HG03342 (cell line): ENCODE measurements around the gene DDC.
"Not testable (repeated sequence)": the region's sequence is repeated elsewhere in the genome, so short reads cannot be mapped to it uniquely, and the experiment has no call there.

Source experiments
- ATAC-seq: cut with Tn5 transposase; IDR thresholded peaks from one replicate; pipeline ENCODE4 v1.9.1; 2021; ENCODE audit warnings: mild to moderate bottlenecking, moderate library complexity; ENCODE audit not compliant: unreplicated experiment

Gene DDC

GRCh38 chr7:50556247-50556991 is 8.8 kb downstream of the DDC start:
- no peak for ATAC-seq

DNA sequence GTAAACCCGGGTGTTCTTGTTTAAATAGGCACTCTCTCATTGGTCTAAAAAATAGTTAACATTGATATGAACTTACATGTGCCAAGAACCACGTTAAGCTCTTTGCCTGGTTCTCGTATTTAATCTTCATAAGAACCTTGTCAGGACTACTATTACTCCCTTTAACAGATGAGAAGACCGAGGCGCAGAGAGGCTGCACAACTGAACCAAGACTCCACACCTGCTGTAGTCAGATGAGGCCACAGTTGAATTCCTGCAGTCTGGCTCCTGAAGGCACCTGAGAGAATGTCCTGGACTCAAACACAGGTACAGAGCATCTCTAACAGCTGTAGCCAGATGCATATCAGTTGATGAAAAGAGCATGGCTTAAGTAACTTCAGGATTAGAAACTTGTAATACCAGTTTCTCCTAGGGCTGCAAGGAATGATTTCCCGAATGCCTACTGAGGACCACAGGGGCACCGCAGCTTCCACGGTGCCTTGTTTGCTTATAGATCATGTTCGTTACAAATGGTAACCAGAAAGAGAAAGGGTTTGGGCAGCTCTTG is 9.5 kb downstream of the DDC start:
- no peak for ATAC-seq

- ATAC-seq, result no peak
Measured at GRCh38 chr7:50554431-50555322, 10.5 kb downstream of the DDC start.

DNA sequence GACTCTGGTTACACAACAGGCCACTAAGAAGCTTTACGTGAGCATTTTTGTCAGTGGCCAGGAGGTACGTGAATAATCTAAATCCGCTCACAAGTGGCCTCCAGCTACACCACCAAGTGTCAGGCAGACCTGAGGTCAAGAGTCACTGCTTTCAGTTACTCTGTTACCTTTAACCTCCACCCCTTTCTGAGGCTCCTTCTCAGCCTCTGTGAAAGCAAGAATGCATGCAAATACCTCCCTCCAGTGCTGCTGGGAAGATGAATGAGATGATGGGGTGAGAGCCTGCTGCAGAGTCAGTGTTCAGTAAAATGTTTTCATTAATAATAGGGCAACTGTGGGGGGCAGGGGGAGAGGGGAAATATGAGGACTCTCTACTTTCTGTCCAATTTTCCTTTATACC is 11.2 kb downstream of the DDC start:
- ATAC-seq, result no peak

DNA sequence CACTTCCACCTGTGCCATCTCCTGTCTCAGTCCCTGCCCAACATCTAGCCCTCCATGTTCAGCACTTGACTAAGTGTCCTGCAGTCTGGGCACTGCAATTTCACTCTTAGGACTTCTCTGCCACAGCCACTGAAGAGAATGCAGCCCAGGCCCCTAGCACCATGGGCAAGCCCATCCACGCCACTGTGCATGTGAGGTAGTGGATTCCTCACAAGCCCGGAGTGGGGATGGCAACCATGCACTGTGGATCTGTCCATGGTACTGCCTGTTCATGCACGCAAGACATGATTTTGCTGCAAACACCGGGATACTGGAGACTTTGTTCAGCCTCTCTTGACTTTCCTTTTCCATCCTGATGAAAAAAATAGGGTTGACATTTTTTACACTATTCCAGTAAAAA is 12.3 kb downstream of the DDC start:
- no peak for ATAC-seq

DNA sequence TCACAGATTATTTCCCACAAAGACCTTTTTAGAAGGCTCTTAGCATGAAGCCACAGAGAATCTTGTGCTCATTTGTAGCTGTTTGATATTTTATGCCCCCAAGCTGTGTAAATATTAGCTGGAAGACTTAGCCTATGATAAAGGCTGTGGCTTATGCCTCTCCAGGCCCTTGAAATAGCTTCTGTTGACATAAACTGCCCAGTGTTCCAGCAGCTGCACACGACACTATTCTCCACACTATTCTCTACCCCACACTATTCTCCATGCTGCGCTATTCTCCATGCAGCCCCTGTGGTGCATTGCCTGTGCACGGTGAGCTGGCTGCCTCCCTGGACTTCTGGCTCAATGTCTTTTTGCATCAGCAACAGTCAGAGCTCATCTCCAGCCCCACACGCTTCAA is 13.1 kb downstream of the DDC start:
- ATAC-seq, result no peak

GRCh38 chr7:50545613-50546012 is 19.6 kb downstream of the DDC start:
- not testable (repeated sequence) for ATAC-seq

DNA sequence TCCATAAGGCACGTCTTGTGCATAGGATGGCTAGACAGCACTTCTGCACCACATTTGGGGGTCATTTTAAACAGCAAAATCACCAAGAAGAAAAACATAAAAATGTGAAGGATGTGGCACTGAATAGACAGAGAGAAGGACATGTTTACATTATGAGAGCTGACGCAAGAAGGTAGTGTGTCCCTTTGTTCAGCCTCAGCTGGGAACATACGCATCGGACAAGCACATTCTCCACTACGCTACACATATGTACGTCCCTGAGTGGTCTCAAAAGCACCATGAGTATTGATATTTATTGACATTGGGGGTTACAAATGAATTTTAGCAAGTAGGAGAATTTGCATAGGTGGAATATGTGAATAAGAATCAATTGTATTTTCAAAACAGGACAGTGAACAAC is 20.2 kb downstream of the DDC start:
- ATAC-seq, result no peak

- ATAC-seq, result no peak
Measured at GRCh38 chr7:50543776-50544442, 21.3 kb downstream of the DDC start.

- ATAC-seq, result no peak
Measured at GRCh38 chr7:50542132-50542531, 23.1 kb downstream of the DDC start.

DNA sequence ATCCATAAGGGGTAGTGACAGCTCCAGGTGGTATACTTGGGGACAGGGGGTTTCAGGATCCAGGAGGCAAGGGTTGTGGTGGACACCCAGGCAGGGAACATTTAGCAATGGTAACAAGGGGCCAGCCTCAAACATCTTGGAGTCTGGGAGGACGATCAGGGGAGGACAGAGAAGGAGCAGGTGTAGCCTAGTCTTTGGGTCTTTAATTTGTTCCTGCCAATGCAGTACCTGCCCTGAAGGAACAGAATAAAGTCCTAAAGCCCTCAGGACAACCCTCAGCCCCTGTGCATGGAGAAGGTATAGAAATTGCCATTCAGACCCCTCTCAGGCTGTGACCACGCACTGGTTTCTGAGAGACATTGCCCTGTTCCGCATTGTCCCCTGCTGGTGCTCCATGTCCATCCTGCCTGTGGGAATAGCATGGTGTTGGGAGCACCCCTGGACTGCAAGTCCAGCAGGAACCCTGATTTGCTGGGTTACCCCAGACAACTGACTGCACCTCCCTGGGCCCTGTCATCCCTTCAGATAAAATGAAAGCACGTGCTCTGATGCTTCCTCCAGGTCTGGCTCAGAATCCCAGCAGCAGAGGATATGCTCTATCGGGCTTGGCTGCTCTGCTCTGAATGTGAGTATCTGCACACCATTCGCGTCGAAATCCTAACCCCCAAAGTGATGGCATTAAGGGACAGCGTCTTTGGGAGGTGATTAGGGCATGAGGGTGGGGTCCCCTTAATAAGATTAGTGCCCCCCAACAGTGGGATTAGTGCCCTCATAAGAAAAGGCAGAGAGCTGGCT is 24.2 kb downstream of the DDC start:
- no peak for ATAC-seq

DNA sequence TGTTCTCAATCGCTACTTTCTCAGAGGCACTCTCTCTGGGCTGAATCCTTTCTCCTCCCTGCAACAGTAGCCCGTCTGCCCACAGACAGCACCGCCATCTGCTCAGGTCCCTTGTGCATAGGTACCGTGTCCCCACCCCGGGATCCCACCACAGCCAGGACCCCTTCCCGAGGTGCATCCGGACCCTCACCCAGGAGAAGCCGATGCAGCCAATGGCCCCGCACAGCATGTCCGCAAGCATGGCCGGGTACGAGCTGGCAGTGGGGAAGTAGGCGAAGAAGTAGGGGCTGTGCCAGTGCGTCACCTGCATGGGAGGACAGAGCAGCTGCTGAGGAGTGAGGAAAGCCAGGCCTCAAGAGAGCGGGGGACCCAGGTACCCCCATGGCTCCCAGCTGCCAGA is 25.5 kb downstream of the DDC start:
- no peak for ATAC-seq

- ATAC-seq, result no peak
Measured at GRCh38 chr7:50538478-50538877, 26.7 kb downstream of the DDC start.

DNA sequence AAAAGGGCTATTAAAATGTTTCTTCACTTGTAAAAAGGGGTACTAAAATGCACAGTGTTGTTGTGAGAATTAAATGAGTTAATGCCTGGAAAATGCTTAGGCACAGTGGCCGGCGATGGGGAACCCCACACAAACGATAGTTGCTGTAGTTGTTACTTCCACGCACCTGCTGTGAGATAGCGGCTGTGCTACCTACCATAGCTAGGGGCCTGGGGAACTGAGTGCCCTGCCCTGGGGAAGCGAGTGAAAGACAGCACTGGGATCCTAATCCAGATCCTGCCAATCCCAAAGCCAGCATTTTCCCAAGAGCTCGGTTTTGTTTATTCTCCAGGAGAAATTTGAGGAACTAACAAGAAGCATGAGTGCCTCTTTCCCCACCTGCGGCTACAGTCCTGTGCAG is 27.8 kb downstream of the DDC start:
- no peak for ATAC-seq

DNA sequence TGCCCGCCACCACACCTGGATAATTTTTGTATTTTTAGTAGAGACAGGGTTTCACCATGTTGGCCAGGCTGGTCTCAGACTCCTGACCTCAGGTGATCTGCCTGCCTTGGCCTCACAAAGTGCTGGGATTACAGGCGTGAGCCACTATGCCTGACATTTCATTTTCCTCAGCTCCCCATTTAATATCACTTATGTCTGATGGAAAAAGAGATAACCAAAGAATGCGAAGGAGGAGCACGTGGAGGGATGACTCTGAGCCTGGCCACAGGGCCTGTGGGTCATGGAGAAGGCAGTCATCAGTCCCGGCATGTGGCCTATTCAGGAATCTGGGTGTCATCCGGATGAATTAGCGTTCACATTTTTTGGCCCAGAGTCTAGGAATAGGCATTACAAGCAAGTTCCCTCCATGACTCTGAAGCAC is 29.9 kb downstream of the DDC start:
- not testable (repeated sequence) for ATAC-seq

GRCh38 chr7:50534690-50535290 is 30.4 kb downstream of the DDC start:
- no peak for ATAC-seq

- ATAC-seq, result no peak
Measured at GRCh38 chr7:50533866-50534265, 31.3 kb downstream of the DDC start.

GRCh38 chr7:50531928-50532327 is 33.3 kb downstream of the DDC start:
- no peak for ATAC-seq

DNA sequence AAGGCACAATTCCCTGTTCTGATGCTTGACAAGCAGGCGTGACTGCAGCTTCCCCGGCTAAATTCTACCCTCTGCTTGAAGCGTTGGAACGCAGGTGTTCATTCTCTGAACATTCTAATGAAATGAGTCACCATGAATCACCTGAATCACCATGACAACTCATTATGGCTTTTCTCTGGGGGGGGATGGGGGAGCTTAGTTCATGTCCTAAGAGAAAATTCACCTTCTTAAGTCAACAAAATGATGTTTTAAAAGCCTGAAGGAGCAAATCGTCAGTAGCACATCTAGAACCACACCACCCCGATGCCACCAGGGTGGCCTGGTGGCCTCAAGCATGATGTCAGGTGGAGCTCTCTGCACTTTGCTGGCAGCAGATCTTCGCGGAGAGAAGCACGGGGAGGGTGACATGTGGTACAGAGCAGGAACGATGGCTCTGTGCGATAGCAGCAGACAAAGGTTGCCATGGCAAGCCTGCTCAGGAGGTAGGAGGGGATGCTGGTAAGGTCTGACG is 33.7 kb downstream of the DDC start:
- no peak for ATAC-seq

DNA sequence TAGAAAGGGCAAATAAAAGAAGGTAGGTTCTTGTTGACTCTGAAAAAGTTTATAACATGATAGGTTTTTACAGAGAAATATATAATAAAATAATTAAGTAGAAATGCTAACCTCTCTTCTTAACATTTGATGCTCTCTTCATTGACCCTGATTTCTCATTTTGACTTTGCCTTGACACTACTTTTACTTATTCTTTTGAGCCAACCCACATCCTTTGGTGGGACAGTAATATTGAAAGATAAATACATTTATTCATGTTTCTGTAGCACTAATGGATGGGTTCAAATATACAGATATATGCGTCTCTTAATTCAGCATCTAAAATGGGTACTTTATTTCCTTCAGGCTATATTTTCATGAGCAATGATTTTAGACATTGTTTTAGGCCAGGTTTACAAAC is 34.4 kb downstream of the DDC start:
- no peak for ATAC-seq
